ENCODE data around the gene MSH6.

MSH6 gene

DNA sequence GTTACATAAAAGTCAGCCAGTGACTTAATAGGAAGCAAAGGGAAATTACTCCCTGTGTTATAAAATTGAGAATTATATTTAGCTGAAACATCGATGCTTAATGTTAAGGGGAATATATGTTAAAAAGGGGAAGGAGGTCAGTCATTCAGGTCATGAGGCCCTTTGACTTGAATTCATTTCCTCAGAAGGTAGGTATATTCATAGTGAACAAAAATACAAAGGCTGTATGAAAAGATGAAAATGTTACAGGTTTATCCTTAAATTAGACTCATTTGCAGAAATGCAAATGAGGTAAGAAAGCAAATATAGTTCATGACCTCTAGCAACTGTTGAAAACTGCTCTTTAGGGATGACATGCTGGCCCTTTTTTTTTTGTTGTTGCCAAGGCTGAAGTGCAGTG, 20.8 kb downstream of the MSH6 start:
- TF ChIP-seq, protein P1, sequence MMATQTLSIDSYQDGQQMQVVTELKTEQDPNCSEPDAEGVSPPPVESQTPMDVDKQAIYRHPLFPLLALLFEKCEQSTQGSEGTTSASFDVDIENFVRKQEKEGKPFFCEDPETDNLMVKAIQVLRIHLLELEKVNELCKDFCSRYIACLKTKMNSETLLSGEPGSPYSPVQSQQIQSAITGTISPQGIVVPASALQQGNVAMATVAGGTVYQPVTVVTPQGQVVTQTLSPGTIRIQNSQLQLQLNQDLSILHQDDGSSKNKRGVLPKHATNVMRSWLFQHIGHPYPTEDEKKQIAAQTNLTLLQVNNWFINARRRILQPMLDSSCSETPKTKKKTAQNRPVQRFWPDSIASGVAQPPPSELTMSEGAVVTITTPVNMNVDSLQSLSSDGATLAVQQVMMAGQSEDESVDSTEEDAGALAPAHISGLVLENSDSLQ (IDR thresholded peaks at IDR 0.05) = no peak
- TF ChIP-seq CTBP1 (IDR thresholded peaks at IDR 0.05; ENCODE audit: borderline replicate concordance) (no peak), TARDBP (IDR thresholded peaks at IDR 0.05) (no peak)

GRCh38 chr2:47805850-47806249, 22.9 kb downstream of the MSH6 start:
- DNase-seq (ENCODE audit: extremely low spot score) = no peak
- ChIA-PET CTCF (no interaction called here), POLR2A (no interaction called here)
- TF ChIP-seq NFRKB (IDR thresholded peaks at IDR 0.05) (no peak), L3MBTL2 (conservative IDR thresholded peaks at IDR 0.05) (no peak), FOXA1 (IDR thresholded peaks at IDR 0.05) (no peak), FOXM1 (IDR thresholded peaks at IDR 0.05; ENCODE audit: borderline replicate concordance) (no peak), CTBP1 (IDR thresholded peaks at IDR 0.05; ENCODE audit: borderline replicate concordance) (no peak), SP1 (IDR thresholded peaks at IDR 0.05) (no peak), HDGF (IDR thresholded peaks at IDR 0.05; ENCODE audit: borderline replicate concordance) (no peak), TARDBP (IDR thresholded peaks at IDR 0.05) (no peak), SUZ12 (IDR thresholded peaks at IDR 0.05) (no peak), ARNT (IDR thresholded peaks at IDR 0.05) (no peak), ZNF384 (IDR thresholded peaks at IDR 0.05) (no peak)

More for the DNA sequence above, 20.8 kb downstream of the MSH6 start:
- DNase-seq (ENCODE audit: extremely low spot score) = no peak
- CTCF ChIA-PET = no interaction called here
- POLR2A ChIA-PET = no interaction called here

DNA sequence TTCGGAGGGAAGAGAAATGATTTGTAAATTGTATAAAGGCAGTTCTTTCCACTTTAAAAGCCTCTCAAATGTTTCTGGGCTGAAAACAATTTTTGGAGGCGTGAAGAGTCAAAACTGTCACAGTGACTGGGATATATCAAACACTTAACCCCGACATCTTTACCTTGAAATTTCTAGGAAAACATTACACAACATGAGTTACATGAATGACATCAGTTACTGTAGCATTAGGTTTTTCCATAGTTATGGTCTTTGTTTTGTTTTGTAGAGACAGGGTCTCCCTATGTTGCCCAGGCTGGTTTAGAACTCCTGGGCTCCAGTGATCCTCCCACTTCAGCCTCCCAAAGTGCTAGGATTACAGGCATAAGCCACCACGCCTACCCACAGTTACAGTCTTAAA, 25.7 kb downstream of the MSH6 start:
- no peak for DNase-seq (ENCODE audit: extremely low spot score)
- CTCF ChIA-PET = no interaction called here
- POLR2A ChIA-PET = no interaction called here
- TF ChIP-seq, protein P1 (IDR thresholded peaks at IDR 0.05) = no peak
- no peak for TF ChIP-seq L3MBTL2 (conservative IDR thresholded peaks at IDR 0.05)

DNA sequence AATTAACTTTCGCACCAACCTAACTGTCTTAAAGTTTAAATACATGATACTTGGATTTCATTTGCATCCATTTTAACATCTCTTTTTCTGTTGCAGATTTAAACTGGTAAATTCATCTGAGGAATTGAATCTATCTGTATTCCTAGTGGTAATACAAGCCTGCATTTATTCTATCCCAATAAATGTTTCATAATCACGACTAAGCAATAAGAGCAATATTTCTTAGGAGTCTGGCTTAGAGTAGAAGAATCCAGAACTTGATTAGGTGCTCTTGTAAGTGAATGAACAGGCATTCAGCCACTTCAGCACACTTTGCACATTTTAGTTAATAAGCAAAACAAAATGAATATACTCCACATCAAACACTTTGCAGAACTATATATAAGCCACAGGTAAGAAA, 27.0 kb downstream of the MSH6 start:
- TF ChIP-seq, protein P1 (IDR thresholded peaks at IDR 0.05) = no peak
- TF ChIP-seq ZNF384 (IDR thresholded peaks at IDR 0.05) = no peak
- TF ChIP-seq SP1 (IDR thresholded peaks at IDR 0.05) = no peak
- no peak for TF ChIP-seq HDGF (IDR thresholded peaks at IDR 0.05; ENCODE audit: borderline replicate concordance)
- CTCF ChIA-PET = no interaction called here
- POLR2A ChIA-PET = no interaction called here
- no peak for DNase-seq (ENCODE audit: extremely low spot score)

- POLR2A ChIA-PET = no interaction called here
- CTCF ChIA-PET = no interaction called here
- DNase-seq (ENCODE audit: extremely low spot score) = no peak
- no peak for TF ChIP-seq FOXK2 (IDR thresholded peaks at IDR 0.05)
- TF ChIP-seq CTBP1 (IDR thresholded peaks at IDR 0.05; ENCODE audit: borderline replicate concordance) = no peak
- no peak for TF ChIP-seq NFRKB (IDR thresholded peaks at IDR 0.05)
- TF ChIP-seq ELF4 (IDR thresholded peaks at IDR 0.05) = no peak
- no peak for TF ChIP-seq TARDBP (IDR thresholded peaks at IDR 0.05)
- TF ChIP-seq LEF1 (IDR thresholded peaks at IDR 0.05; ENCODE audit: borderline replicate concordance) = no peak
- TF ChIP-seq SUZ12 (IDR thresholded peaks at IDR 0.05) = no peak
- TF ChIP-seq, protein P1 (IDR thresholded peaks at IDR 0.05) = no peak
- TF ChIP-seq BHLHE40 (IDR thresholded peaks at IDR 0.05; ENCODE audit: borderline replicate concordance) = no peak
- TF ChIP-seq HDGF (IDR thresholded peaks at IDR 0.05; ENCODE audit: borderline replicate concordance) = no peak
- TF ChIP-seq ZNF384 (IDR thresholded peaks at IDR 0.05) = no peak
These were observed 27.9 kb downstream of the MSH6 start for GRCh38 chr2:47810850-47811249.

DNA sequence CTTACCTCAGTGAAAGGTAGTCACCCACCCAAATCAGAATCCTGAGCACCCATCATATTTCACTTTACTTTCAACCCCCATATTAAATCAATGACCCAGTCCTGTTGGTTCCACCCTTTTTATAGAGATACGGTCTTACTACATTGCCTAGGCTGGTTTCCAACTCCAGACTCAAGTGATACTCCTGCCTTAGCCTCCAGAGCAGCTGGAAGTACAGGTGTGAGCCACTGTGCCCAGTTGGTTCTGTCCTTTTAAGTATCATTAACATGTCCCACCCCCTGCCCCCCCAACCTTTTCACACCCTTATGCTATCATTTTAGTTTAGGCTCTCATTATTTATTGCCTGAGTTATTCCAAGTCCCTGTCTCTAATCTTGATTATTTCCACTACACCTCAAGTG, 28.7 kb downstream of the MSH6 start:
- TF ChIP-seq SUZ12 (IDR thresholded peaks at IDR 0.05) (no peak), HDGF (IDR thresholded peaks at IDR 0.05; ENCODE audit: borderline replicate concordance) (no peak), L3MBTL2 (conservative IDR thresholded peaks at IDR 0.05) (no peak), TARDBP (IDR thresholded peaks at IDR 0.05) (no peak), ZNF384 (IDR thresholded peaks at IDR 0.05) (no peak), FOXM1 (IDR thresholded peaks at IDR 0.05; ENCODE audit: borderline replicate concordance) (no peak), FOXA1 (IDR thresholded peaks at IDR 0.05) (no peak), CTBP1 (IDR thresholded peaks at IDR 0.05; ENCODE audit: borderline replicate concordance) (no peak), FOXK2 (IDR thresholded peaks at IDR 0.05) (no peak), NFRKB (IDR thresholded peaks at IDR 0.05) (no peak), BHLHE40 (IDR thresholded peaks at IDR 0.05; ENCODE audit: borderline replicate concordance) (no peak), ARNT (IDR thresholded peaks at IDR 0.05) (no peak), LEF1 (IDR thresholded peaks at IDR 0.05; ENCODE audit: borderline replicate concordance) (no peak), ELF4 (IDR thresholded peaks at IDR 0.05) (no peak)
- TF ChIP-seq, protein P1 (IDR thresholded peaks at IDR 0.05) = no peak
- CTCF ChIA-PET = no interaction called here
- POLR2A ChIA-PET = no interaction called here
- DNase-seq (ENCODE audit: extremely low spot score) = no peak

Data from HEK293T (cell line).